Central memory CD8-positive, alpha-beta T cell (primary cell): ENCODE results near the gene AAGAB.
"Not testable (repeated sequence)": the region's sequence is repeated elsewhere in the genome, so short reads cannot be mapped to it uniquely, and the experiment has no call there.

Experiments used
- ATAC-seq: fragments of 150-1000 bp; cut with Tn5 transposase; replicated peaks from 2 replicates; pipeline ENCODE4 v1.10.0; 2022; ENCODE audit warnings: mild to moderate bottlenecking, moderate FRiP score, moderate number of reproducible peaks; ENCODE audit not compliant: poor library complexity, severe bottlenecking; ENCODE audit errors: extremely low read depth
- DNase-seq, 2 donors: peaks; one replicate each; pipeline ENCODE4 v3.0.0; 2021; ENCODE audit warnings: low spot score in 2 of 2
- H3K27ac Mint-ChIP-seq: one replicate; pipeline ENCODE4 v1.8.0; 2022; ENCODE audit warnings: low read depth, mild to moderate bottlenecking, moderate library complexity, mixed read lengths
- H3K27me3 Mint-ChIP-seq: one replicate; pipeline ENCODE4 v1.8.0; 2022; ENCODE audit warnings: mixed read lengths
- H3K36me3 Mint-ChIP-seq: one replicate; pipeline ENCODE4 v1.8.0; 2022; ENCODE audit warnings: mild to moderate bottlenecking, moderate library complexity, mixed read lengths; ENCODE audit not compliant: insufficient read depth
- H3K4me1 Mint-ChIP-seq: one replicate; pipeline ENCODE4 v1.8.0; 2022; ENCODE audit warnings: mixed read lengths
- H3K4me3 Mint-ChIP-seq: one replicate; pipeline ENCODE4 v1.8.0; 2022; ENCODE audit warnings: mild to moderate bottlenecking, moderate library complexity, mixed read lengths
- H3K9me3 Mint-ChIP-seq: one replicate; pipeline ENCODE4 v1.8.0; 2022; ENCODE audit warnings: mixed read lengths

AAGAB gene

DNA sequence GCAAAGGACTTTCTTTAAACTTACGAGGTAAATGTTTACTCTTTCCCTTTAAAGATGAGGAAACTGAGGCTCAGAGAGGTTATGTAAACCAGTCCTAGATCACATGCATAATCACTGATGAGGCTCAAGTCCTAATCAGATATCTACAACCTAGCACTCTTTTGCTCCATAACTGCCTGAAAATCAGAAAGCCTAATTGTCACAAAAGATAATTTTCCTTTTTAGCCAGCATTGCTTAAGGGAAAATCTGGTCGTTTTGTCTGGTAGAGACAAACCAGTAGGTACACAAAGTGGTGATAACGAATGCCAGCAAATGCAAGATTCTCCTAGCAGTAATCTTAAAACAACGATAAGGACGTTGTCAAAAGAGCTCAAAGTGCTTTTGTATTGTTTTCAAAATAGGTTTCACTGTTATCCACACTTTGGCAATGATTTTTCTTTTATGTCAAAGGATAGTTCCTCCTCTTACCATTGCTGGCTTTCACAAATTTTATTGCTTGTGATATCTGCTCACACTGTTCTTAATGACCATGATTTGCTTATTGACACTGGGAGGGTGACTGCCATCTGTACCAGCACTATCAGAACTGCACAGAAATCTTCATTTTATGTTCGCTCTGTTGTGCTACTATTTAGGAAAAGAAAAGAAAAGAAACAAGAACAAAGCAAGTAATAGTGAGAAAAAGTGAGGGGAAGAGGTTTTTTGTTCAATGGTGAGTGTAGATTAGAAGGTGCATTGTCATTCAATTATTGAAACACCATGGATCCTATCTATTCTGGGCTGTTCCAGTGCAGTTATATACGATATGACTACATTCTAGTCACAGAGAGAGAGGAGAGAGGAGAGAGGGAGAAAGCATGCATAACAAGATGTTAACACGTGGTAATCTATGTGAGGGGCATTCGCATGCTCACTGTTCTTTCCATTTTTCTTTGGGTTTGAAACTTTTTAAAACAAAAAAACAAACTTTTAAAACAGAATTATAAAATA is 13.8 kb upstream of the AAGAB start:
- DNase-seq, result no peak
- Mint-ChIP-seq H3K4me1 (no peaks in the 10 kb centered on the region), H3K36me3 (no peaks in the 10 kb centered on the region), H3K4me3 (no peak overlapping the region), H3K27ac (no peak overlapping the region), H3K9me3 (no peaks in the 10 kb centered on the region), H3K27me3 (no peaks in the 10 kb centered on the region)
- ATAC-seq, result no peak

DNA sequence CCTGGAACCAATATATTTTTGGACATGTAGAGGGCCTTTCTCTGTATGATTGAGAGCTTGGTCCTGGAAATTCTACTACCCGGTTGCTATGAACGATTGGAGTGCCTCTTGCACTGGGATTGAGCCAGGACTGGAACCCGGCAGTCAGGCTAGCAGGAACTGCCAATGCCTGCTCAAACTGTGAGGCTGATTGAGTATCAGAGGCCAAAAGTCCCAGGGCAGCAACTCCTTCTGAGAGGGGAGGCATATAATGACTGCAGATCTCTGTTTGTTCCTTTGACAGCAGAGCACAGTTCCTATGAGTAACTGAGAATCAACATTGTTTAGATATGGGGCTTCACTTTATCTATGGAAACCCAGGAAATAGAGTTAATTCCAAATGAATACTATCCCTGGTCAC is 13.0 kb upstream of the AAGAB start:
- no peak for ATAC-seq
- Mint-ChIP-seq H3K9me3 (no peaks in the 10 kb centered on the region), H3K27ac (no peak overlapping the region), H3K4me1 (no peaks in the 10 kb centered on the region), H3K4me3 (no peak overlapping the region), H3K27me3 (no peaks in the 10 kb centered on the region), H3K36me3 (no peaks in the 10 kb centered on the region)
- DNase-seq, result no peak

DNA sequence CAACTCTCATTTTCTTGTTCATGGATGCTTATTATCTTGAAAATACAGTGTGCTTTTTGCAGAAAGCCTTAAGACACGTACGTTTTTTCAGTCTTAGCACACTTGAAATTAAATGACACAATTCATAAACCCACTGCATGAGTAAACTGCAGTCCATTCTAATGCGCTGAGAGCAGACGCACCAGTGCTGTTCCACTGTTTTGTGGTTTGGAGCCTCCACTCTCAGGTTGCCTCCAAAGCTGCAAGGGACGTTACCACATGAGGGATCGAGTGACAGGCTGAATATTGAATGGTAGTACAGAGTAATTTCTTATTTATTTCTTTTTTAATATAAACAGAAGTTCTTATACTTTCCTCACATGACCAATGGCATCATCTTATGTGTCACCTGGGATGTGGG is 12.4 kb upstream of the AAGAB start:
- H3K36me3 Mint-ChIP-seq, result no peaks in the 10 kb centered on the region
- no peaks in the 10 kb centered on the region for H3K27me3 Mint-ChIP-seq
- DNase-seq, result no peak
- no peak overlapping the region for H3K27ac Mint-ChIP-seq
- no peak overlapping the region for H3K4me3 Mint-ChIP-seq
- H3K4me1 Mint-ChIP-seq, result no peaks in the 10 kb centered on the region
- ATAC-seq, result no peak
- H3K9me3 Mint-ChIP-seq, result no peaks in the 10 kb centered on the region

DNA sequence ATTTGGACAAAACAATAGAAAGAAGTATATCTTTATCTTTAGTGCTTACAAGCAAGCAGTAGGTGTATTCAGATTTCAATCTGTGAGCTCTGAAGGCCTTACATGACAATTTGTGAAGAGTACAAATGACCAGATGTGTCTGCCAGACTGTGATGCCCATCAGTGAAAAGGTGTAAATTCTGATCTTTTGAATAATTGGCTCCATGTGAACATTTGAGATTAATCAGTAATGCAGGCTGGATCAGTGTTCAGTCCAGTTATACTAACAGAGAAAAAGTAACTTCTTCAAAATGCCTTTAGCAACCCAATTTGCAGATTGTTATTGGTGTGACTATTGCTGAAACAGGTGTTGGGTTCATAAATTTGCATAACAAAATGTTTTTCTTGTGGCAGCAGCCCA is 5.3 kb upstream of the AAGAB start:
- Mint-ChIP-seq H3K4me1 (peaks cover 9% of the 10 kb centered on the region), H3K27ac (no peak overlapping the region), H3K4me3 (no peak overlapping the region), H3K36me3 (peaks cover 5% of the 10 kb centered on the region), H3K27me3 (no peaks in the 10 kb centered on the region), H3K9me3 (no peaks in the 10 kb centered on the region)
- ATAC-seq (no peak), DNase-seq (no peak)

DNA sequence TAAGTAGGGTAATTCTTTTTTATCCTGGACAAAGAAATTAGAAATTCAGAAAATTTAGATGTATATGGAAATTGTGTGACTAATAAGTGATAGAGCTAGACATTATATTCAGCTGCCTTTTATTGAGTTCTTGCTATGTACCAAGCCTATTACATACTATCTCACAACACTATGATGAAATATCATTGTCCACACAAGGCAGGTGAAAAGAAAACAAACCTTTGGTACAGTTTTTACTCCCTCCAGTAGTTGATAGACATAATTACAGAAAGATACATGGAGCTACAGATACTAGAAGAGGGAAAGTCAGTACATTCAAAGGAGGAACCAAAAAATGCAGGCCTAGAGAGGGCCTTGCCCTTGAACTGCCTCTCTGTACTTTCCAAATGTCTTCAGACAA is 4.9 kb upstream of the AAGAB start:
- H3K4me1 Mint-ChIP-seq, result peaks cover 11% of the 10 kb centered on the region
- H3K36me3 Mint-ChIP-seq, result peaks cover 9% of the 10 kb centered on the region
- no peaks in the 10 kb centered on the region for H3K27me3 Mint-ChIP-seq
- no peaks in the 10 kb centered on the region for H3K9me3 Mint-ChIP-seq
- ATAC-seq (no peak), DNase-seq (no peak)
- H3K4me3 Mint-ChIP-seq, result no peak overlapping the region
- H3K27ac Mint-ChIP-seq, result no peak overlapping the region

DNA sequence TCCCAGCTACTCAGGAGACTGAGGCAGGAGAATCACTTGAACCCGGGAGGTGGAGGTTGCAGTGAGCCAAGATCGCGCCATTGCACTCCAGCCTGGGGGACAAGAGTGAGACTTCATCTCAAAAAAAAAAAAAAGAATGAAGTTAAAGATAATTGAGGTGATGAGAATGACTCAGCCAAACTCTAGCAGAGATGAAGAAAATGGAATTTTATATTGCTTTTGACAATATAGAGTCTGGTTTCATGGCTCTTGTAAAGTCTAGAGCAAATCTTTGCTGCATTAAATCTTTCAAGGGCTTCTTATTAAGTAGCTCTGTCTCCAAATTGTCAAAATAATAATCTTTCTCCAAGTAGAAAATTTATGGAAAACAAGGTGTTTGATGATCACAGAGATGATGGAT is 4.0 kb upstream of the AAGAB start:
- not testable (repeated sequence) for H3K9me3 Mint-ChIP-seq, ATAC-seq, H3K4me3 Mint-ChIP-seq

DNA sequence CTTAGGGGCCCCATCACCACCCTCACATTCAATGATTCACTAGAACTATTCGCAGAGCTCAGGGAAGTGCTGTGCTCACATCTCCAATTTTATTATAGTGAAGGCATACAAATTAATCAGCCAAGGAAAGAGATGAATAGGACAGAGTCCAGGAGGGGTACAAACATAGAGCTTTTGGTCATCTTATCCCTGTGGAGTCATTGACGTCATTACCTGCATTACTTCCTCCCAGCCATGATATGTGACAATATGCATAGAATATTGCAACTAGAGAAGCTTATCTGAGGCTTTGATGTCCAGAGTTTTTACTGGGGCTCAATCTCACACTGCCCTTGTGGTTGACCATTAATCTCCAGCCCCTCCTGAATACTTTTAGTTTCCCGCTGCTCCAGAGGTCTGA is 1.6 kb upstream of the AAGAB start:
- no peaks in the 10 kb centered on the region for H3K27me3 Mint-ChIP-seq
- no peak overlapping the region for H3K27ac Mint-ChIP-seq
- peaks cover 35% of the 10 kb centered on the region for H3K4me1 Mint-ChIP-seq
- H3K36me3 Mint-ChIP-seq, result peaks cover 13% of the 10 kb centered on the region
- DNase-seq (no peak), ATAC-seq (no peak)
- H3K4me3 Mint-ChIP-seq, result peak overlapping the region; percentile 98
- H3K9me3 Mint-ChIP-seq, result no peaks in the 10 kb centered on the region

More for the DNA sequence above, 4.0 kb upstream of the AAGAB start:
- H3K4me1 Mint-ChIP-seq, result peaks cover 21% of the 10 kb centered on the region
- H3K27ac Mint-ChIP-seq, DNase-seq, H3K27me3 Mint-ChIP-seq: not testable (repeated sequence)
- H3K36me3 Mint-ChIP-seq, result peaks cover 13% of the 10 kb centered on the region

DNA sequence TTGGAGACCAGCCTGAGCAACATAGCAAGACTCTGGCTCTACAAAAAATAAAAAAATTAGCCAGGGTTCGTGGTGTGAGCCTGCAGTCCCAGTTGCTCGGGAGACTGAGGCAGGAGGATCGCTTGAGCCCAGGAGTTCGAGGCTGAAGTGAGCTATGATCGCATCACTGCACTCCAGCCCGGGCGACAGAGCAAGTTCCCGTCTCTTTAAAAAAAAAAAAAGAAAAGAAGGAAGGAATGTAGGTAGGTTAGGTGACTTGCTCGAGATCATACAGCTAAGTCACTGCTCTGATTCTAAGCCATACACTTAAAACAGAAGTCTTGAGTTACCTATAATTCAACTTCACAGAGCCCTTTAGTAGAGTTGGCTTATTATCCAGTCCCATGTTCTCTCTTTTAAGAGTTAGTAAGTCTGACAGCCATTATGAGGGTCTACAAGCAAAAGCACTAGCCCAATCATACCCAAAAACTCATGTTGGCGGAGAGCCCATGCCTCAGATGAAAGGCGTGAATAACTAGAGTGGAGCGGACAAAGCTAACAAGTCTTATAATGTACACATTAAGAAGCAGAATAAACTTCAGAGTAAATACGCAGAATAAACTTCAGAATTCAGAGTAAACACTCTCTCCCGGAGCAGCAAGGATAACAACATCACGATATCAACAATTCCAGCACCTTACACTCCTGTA is 768 bp downstream of the AAGAB start:
- ATAC-seq, result peak; percentile 1
- Mint-ChIP-seq H3K4me3 (peak overlapping the region; percentile 98), H3K27me3 (no peaks in the 10 kb centered on the region), H3K27ac (peak overlapping the region; percentile 96), H3K36me3 (peaks cover 13% of the 10 kb centered on the region), H3K9me3 (no peaks in the 10 kb centered on the region), H3K4me1 (peaks cover 48% of the 10 kb centered on the region)
- DNase-seq, result no peak

DNA sequence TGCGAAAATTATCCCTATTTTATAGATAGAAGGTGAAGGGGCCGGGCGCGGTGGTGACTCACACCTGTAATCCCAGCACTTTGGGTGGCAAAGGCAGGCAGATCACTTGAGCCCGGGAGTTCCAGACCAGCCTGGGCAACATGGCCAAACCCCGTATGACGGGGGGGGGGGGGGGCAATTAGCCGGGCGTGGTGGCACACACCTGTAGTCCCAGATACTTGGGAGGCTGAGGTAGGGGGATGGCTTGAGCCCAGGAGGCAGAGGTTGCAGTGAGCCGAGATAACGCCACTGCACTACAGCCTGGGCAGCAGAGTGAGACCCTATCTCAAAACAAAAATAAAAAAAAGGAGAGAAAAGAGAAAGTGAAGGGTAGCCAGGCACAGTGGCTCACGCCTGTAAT is 1.4 kb downstream of the AAGAB start:
- DNase-seq (no peak), ATAC-seq (no peak)
- no peaks in the 10 kb centered on the region for H3K9me3 Mint-ChIP-seq
- H3K27me3 Mint-ChIP-seq, result no peaks in the 10 kb centered on the region
- peak overlapping the region; percentile 98 for H3K4me3 Mint-ChIP-seq
- peaks cover 51% of the 10 kb centered on the region for H3K4me1 Mint-ChIP-seq
- H3K36me3 Mint-ChIP-seq, result peaks cover 13% of the 10 kb centered on the region
- peak overlapping the region; percentile 96 for H3K27ac Mint-ChIP-seq

DNA sequence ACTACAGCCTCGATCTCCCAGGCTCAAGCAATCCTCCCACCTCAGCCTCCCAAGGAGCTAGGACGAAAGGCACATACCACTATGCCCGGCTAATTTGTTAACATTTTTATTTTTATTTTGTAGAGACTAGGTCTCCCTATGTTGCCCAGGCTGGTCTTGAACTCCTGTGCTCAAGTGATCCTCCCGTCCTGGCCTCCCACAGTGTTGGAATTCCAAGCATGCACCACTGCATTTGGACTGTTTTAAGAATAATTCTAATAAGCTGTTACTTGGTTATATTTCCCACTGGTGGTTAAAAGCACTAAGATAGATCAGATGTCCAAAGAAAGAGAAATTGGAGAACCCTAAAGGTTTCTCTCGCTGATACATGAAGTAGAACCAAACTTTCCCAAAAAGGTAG is 3.1 kb downstream of the AAGAB start:
- H3K36me3 Mint-ChIP-seq, result peaks cover 15% of the 10 kb centered on the region
- H3K4me1 Mint-ChIP-seq, result peaks cover 59% of the 10 kb centered on the region
- ATAC-seq (no peak), DNase-seq (no peak)
- H3K4me3 Mint-ChIP-seq, result no peak overlapping the region
- no peaks in the 10 kb centered on the region for H3K27me3 Mint-ChIP-seq
- no peak overlapping the region for H3K27ac Mint-ChIP-seq
- peaks cover 5% of the 10 kb centered on the region for H3K9me3 Mint-ChIP-seq

DNA sequence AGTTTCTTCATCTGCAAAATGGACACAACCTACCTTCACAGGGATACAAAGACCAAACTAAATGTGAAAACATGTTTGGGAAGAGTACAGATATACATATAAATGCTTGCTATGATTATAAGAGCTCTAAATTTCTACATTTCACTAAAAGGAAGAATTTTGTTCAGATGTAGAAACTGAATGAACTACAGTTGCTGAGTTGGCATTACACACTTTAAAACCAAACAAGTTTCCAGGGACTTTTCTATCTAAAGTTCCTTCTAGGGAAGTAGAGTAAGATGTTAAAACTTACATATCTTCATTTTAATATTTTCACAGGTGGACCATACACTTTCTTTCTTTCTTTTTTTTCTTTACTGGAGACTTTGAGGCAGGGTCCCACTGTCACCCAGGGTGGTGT is 4.6 kb downstream of the AAGAB start:
- no peak for DNase-seq
- Mint-ChIP-seq H3K4me1 (peaks cover 50% of the 10 kb centered on the region), H3K4me3 (no peak overlapping the region), H3K27ac (no peak overlapping the region), H3K9me3 (peaks cover 5% of the 10 kb centered on the region), H3K27me3 (no peaks in the 10 kb centered on the region), H3K36me3 (peaks cover 12% of the 10 kb centered on the region)
- ATAC-seq, result no peak

DNA sequence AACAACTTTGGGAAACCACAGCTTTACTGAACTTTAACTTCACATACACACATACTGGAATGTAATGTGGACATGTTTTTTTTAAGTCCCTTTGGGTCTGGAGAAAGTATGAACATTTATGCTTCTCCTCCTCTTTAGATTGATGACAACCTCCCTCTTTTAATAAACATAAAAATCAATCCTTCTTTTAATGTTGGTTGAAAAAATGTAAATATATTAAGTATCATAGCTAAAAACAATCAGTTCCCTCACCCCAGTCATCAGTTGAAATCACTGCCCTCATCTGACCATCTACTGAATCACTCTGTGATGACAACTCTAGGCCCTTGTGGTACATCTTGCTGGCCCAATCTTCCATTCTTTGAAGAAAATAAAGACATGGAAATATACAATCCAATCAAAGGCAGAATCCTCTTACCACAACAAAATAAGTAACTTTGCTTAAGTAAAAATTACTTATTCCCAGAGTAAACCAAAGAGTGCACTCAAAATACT is 6.4 kb downstream of the AAGAB start:
- ATAC-seq, result no peak
- Mint-ChIP-seq H3K27ac (no peak overlapping the region), H3K27me3 (no peaks in the 10 kb centered on the region), H3K9me3 (peaks cover 5% of the 10 kb centered on the region), H3K4me3 (no peak overlapping the region), H3K4me1 (peaks cover 39% of the 10 kb centered on the region), H3K36me3 (peaks cover 3% of the 10 kb centered on the region)
- DNase-seq, result no peak

DNA sequence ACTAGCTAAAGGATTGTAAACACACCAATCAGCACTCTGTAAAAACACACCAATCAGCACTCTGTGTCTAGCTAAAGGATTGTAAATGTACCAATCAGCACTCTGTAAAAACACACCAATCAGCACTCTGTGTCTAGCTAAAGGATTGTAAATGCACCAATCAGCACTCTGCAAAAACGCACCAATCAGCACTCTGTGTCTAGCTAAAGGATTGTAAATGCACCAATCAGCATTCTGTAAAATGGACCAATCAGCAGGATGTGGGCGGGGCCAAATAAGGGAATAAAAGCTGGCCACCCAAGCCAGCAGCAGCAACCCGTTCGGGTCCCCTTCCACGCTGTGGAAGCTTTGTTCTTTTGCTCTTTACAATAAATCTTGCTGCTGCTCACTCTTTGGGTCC is 7.9 kb downstream of the AAGAB start:
- H3K36me3 Mint-ChIP-seq, DNase-seq, ATAC-seq, H3K4me3 Mint-ChIP-seq, H3K27me3 Mint-ChIP-seq, H3K9me3 Mint-ChIP-seq, H3K27ac Mint-ChIP-seq: not testable (repeated sequence)
- H3K4me1 Mint-ChIP-seq, result peaks cover 41% of the 10 kb centered on the region
